ENCODE measurements around the gene ZNF516.

Gene ZNF516

DNA sequence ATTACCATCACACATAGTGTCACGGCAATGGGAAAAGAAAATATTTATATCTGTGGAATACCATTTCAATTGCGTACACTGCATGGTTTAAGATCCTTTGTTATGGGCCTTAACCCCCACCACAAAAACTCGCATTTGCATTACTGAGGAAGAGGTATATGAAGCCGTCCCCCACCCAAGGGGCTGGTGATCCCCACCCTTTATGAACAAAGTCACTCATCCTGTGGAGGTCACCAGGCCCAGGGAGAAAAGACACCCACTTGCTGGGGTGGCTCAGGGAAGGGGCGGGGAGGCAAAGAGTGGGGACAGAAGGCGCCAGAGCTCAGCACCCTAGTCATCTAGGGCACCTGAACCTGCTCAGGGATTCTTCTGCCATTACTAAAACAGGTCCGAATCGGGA lies 133.8 kb downstream of the ZNF516 start:
- no peak for DNase-seq

DNA sequence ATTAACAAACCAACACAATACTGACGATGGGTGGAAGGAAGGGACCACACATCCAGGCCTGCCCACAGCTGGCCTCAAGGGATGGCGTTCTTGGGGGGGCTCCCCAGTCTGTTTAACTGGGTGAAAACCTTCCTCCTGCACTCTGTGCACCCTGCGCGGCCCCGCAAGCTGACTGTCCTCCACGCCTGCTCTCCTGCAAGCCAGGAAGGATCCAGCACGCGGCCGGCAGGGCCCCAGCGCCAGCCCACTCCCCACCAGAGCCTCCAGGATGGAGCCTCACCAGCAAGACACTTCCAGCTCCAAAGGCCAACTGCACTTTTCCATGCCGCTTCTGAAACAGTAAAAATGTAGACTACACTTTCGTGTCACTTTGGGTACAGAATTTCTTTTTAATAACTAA lies 135.1 kb downstream of the ZNF516 start:
- no peak for DNase-seq

DNA sequence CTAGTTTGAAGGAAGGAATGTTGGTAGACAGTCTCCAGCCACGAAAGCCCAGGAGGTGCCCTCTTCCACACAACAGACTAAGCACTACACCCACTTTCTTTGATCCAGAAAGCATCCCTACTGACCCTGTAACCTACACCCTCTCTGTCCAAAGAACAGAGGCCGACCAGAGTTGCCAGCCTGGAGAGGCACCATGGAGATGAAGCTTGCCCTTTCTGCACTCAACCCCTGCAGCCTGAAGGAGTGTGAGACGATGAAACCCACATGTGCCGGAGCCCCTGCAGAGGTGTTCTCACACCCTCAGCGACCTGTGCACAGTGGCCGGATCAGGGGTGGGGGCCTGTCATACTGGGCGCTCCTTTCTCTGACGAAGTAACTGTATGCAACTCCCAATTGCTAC lies 136.3 kb downstream of the ZNF516 start:
- no peak for DNase-seq

DNA sequence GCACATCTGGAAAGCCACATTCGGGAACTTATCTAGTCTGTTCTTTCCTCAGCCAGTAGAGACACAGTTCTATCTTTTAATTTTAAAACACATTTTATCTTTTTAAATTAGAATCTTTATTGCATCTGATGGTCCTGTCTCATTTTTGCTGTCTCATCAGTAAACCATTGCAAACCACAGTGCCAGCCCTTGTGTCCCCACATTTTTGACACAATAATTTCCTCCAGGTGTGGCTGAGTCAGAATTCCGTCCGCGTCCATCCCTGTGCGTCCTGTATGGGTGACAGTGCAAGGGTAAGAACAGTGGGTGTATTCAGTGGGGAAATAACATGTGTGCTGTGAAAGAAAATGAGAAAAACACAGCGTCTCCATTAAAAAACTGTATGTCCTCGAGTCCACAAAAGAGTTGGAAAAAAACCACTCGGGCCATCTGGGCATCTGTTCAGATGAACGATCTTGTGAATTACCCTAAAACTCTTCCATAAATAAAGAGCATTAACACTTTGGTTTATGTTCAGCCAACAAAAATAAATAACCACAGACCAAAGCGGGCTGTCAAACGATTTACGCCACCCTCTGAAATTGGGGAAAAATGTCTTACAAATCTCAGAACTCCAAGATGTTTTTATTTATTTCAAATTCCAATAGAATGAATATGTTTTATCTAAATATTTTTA lies 137.3 kb downstream of the ZNF516 start:
- no peak for DNase-seq

DNA sequence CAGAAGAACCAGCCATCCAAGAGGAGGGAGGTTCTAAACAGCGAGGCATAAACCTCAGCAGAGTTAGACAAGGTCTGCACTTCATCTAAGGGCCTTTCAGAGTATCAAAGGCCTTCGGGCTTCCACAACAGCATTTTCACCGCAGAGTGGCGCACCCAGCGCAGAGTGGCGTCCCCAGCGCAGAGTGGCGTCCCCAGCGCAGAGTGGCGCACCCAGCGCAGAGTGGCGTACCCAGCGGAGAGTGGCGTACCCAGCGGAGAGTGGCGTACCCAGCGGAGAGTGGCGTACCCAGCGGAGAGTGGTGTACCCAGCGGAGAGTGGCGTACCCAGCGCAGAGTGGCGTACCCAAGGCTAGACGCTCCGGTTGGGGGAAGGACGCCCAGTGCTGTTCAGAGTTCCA lies 137.9 kb downstream of the ZNF516 start:
- no peak for DNase-seq

DNA sequence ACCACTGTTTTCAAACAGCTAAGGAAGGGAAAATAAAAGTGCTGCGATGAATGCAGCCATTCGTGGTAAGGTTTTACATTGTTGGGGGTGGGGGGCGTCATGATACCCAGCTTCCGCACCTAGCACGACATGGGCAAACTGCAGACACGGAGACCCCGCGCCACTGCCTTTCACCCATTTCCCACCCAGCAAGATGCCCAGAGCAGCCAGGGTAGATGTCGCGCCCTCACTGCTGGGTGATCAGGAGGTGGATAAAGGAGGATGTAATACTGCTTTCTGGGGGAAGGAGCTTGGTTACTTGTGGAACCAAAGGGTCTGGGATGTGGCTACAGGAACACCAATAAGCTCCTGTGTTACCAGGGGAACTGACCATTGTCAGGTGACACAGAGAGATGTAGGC lies 138.4 kb downstream of the ZNF516 start:
- no peak for DNase-seq

DNA sequence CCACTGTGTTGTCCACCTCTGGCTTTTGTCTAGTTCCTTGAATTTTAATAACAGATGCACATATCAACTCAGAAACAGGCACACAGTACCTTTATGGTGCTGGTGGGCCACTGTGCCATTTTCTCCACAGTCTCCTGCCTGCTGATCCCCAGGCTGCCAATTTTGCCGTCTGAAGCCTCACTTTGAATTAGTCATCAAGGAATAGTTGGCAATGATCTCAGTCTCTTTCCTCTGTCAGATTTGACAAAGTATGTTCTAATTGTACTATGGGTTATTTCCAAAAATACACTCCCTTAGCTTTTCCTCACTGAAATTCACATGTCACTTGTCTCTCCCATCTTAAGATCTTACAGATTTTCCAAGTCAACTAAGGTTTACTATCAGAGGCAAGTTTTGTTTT lies 140.7 kb downstream of the ZNF516 start:
- no peak for DNase-seq

DNA sequence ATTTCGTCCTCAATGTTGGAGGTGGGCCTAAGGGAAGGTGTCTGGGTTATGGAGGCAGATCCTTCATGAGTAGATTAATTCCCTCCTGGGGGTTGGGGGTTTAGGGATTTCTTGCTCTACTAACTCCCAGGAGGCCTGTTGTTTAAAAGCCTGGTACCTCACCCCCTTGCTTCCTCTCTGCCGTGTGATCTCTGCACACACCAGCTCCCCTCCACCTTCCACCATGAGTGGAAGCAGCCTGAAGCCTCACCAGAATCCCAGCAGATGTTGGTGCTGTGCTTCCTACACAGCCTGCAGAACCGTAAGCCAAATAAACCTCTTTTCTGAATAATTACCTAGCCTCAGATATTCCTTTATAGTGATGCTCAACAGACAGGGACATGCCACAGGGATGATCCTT lies 141.5 kb downstream of the ZNF516 start:
- DNase-seq = no peak

DNA sequence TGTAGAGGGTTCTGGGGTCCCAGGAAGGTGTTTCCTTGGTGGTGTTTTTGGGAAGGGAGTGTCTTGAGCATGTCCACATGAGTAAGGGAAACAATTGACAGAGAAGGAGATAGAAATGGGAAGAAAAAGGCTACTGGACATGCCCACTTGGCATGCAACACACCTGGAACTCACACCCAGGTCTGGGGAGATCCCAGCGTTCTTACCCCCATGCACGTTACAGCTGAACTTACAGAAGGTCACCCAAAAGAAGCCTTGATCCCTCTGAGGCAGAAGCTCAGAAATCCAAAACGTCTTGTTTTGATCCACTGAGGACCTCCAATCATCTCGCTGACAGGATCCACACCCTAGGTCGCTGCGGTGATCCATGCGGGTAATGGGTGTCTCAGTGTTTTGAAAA lies 142.0 kb downstream of the ZNF516 start:
- DNase-seq = no peak

DNA sequence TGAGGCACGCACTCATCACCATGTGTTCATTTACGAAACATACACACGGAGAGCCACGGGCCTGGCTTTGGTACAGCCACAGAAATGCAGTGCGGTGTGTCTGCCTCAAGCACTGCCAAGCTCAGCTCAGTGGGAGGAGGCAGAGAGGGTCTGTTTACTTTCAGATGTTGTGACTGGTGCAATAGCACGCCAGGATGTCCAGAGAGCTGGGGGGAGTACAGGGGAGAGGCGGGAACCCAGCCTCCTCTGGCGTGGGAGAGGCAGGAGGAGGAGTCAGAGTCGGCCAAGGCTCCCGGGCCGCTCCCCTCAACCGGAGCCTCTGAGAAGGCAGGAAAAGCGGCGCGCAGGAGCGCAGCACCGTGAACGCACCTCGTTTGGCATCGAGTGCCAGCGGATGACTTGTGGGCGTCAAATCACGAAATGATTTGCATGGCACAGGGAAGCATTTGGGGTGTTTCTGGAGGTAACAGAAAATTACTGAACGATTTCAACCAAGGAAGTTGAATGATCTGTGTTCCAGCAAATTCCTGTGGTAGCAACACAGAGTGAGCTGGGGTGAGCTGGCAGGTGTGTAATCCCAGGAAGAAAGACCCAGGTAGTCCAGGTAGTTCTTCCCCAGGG lies 143.0 kb downstream of the ZNF516 start:
- no peak for DNase-seq

DNA sequence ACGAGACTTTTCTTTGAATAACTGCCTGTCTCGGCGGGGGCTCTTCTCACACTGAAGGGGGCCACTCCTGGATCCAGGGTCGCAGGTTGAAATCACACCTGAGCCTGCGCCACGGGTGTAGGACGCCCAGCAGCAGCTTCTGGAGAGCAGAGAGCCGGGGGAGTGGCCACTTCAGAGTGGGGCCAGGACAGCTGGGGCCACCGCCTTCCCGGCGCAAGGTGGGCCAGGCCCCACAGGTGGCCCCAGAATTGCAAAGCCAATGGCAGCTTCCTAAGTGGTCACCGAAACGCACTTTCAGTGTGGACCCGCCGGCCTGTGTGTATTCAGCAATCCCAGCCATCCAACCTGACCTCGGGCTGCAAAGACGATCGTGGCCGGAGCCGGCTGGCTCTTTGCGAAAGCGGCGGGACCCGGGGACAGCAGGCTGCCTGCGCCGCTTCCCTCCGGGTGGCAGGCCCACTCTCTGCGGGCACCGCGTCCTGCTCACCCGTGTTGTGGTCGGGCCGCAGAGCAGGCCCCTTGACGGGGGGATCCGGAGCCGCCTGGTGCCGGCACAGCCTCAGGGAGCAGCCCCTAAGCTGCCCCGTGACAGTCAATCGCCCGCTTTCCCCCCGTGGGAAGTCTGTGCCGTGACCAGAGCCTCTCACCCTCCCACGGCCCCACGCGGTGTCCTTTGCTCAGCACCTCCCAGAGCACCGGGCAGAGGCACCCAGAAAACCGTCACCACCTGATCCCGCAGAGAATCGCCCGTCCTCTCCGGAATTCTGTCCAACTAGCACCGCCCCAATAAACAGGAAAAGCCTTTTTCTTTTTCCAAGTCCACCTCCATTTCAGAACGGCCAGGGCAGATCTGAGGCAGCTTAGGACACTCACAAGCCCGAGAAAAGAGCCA lies 144.7 kb downstream of the ZNF516 start:
- no peak for DNase-seq

DNA sequence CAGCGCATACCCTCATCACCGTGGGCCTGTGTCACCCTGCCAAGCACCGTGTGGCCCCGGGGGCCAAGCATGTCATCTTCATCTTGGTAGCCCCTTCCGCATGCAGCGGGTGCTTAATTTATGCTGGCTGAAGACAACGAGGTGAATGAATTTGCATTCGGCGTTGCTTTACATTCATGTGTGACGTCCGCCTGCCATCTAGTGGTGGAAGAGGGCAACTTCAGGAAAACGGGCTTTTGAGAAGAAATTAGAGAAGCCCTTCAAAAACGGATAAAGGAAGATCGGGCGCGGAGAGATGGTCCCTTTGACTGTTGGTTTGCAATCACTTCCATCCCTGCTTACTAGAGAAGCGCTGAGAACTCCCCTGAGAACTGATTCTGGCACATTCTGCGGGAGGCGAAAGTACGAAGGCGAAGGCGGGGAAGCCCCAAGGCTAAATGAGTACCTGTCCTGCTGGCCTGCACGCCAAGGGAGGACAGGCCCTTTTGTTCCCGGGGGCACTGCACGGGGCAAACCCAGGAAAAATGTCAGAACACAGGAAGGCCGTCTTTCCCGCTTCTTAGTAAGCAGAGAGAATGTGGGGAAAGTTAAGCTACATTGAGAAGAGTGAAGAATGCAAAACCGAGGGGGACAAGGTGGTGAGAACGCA lies 145.9 kb downstream of the ZNF516 start:
- peak; percentile 66 to 69 for DNase-seq

DNA sequence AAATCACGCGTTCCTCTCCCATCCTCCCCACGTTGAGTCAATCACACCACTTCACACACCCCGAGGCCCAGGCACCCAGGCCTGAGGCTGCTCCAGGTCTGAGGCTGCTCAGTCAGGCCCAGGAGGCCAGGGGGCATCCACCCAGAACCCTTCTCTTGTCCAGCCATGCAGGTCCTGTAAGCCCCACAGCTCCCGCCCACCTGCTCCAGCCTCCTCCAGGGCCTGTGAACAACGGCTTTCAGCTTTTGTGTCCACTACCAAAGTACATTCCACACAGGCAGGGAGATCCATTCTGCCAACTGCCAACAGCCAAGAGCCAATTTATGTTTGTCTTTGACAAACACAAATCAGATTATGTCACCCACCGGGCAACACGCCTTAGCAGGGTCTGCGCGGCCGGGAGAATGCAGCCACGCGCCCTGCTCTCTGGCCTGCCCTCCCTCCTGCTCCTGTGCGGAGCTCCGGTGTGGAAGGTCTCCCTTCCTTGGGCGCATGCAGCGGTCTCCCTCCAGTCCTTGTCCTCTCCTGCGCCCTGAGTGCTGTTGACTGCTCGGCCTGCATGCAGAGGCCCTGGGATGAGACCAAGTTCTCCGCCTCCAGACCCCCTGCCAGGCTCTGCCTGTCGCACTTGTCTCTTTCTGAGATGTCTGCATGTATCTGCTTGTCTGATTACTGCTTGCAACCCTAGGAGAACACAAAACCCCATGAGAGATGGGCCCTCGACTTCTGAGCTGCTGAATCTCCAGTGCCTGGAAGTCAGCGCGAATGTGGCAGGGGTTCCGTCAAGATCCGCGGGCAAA lies 146.6 kb downstream of the ZNF516 start:
- no peak for DNase-seq

DNA sequence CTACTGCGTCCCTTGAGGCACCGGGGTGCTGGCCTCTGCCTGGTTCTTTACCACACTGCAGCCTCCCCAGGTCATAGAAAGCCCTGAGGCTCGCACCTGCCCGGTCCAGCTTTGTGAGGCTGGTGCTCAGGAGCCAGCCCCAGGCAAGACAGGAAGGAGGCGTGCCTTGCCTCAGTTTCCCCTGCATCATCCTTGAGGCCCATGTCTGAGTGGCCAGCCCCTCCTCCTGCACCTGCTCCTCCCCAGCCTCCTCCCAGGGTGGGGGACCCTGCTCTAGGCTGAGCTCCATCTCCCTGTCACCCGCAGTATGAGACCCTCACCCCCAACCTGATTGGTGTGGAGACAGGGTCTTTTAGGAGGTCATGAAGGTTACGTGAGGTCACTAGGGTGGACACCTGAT lies 147.7 kb downstream of the ZNF516 start:
- no peak for DNase-seq

DNA sequence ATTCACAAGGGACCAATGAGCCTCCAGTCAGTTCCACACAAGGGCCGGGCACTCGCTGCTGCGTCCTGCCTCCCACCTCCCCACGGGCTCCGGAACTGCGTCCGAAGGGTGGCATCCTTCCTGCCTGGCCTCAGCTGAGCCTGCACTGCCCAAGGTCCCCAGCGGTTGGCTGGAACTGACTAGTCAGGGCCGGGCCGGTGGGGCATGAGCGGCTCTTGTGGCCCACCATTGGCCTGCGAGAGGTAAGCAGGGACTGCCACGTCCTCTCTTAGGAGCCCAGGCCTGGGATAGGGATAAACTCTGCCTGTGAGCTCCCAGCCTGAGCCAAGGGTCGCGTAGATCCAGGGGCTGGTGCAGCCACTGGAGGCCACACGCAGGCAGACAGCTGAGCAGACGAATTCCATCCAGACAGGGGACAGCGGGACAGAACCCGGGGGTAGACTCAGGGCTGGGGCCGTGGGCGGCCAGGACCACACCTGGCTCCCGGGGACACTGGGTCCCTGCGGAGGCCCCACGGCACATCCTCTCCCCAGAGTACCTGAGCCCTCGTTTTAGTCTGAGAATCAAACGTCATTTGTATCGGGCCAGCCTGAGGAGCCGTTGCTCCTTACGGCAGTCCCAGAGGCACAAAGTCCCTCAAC lies 148.4 kb downstream of the ZNF516 start:
- no peak for DNase-seq

DNA sequence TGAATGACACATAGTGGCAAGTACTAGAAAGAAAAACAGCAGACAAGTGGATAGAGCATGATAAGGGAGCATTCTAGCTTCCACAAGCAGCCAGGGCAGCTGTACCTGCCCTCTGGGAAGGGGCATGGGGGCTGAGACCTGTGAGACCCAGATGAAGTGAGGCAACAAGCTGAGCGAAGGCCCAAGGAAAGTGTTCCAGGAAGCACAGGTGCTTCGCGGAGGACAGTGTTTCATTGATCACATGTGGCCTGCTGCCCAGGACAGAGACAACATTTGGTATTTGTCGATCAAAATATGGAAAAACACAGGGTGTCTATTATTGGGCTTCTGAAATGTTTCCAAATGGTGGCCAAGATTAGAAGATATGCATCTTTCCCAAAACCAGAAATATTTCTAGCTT lies 149.1 kb downstream of the ZNF516 start:
- no peak for DNase-seq

DNA sequence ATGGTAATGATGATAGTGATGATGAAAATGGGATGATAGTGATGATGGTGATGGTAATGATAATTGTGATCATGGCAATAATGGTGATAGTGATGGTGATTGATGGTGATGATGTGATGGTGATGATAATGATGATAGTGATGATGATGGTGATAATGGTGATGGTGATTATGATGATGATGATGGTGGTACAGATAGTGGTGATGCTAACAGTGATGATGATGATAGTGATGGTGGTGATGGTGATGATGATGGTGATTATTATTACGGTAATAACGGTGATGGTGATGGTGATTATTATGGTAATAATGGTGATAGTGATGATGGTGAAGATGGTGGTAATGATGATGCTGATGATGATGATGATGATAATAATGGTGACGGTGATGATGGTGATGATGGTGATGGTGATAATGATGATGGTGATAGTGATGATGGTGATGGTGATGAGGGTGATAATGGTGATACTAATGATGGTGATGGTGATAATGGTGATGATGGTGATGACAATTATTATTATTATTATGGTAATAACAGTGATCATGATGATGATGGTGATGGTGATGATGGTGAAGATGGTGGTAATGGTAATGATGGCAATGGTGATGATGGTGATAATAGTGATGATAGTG lies 151.0 kb downstream of the ZNF516 start:
- DNase-seq = no peak

DNA sequence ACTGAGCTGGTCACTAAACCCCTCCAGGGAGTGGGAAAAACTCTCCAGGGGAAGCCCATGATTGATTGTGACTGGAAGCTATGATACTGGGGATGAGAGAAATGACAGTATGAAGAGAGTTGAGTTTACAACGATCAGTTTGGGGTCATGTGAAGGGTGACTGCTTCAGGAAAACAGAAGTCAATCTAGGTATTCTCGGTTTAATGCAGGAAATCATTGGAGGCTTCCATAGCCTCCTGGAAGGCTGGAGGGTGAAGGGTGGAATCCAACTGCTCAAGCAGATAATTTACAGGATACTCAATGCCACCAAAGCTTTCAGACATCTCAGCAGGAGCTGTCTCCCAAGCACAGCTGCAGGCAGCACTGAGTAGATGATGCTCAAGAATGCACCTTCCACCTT lies 154.6 kb downstream of the ZNF516 start:
- DNase-seq = no peak

DNA sequence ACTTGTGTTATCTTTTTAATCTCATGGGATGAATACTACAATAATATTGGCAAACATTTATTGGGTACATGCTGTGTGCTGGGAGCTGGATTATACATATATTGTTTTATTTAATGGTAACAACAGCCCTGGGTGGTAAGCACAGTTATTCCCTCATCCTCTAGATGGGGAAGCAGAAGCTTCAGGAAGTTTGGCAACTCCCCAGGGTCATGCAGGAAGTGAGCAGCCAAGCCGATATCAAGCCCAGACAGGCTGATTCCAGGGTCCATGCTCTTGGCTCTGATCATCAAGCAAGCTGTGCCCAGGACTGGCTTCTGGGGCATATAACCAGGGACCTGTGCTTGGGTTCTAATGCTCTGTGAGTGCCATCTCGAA lies 155.8 kb downstream of the ZNF516 start:
- DNase-seq = no peak

DNA sequence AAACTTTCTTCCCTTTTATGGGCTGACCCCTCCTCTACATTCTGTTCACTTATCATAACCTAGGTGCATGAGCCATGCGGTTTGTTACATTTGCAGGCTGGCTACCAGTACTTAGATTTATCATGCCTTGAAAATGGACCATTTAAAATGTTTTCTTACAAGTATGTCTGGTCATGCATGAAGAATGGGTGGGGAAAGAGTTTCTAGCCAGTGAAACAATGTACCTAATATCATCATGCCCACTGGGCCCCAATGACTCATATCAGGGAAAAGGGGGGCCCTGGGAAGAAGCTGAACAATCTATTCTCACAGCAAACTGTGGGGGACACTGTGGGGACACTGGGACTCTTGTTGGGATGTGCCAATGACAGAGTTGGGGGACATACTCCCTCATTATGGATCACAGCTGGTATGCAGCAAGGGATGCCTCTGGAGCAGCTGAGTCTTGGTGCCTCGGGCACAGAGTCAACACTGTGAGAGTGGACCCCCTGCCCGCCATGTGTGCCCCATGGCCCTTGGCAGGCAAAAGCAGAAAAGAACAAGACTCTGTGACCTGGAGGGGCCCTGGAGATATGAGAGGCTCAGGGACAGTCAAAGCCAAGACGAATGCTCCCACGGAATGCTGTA lies 156.3 kb downstream of the ZNF516 start:
- DNase-seq = no peak

DNA sequence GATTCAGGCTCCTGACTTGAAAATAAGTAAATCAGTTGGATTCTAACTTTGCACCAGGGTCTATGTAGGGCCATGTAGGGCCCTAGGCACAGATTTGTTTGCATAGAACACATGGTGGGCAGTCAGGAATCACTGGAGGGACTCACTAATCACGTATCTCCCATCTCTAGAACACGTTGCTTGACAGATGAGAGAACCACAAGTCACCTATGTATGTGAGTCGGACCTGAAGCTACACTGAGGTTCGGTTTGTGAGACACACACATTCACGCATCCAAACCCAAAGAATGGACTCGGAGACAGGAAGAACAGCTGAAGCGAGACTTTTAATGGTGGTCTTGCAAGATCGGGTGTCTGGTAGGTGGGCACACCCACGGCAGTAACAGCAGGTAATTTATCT lies 157.0 kb downstream of the ZNF516 start:
- no peak for DNase-seq
